T-helper 2 cell treated with Interferon-gamma antibody and Interleukin-4, amounts not matched to agents 100 ng/mL and 5 ng/mL, for 36 hours (primary cell): Measurements from ENCODE around the gene IFNL3. TPM values are rescaled to one million over a fixed set of nuclear protein-coding genes. Genes with fewer than 3 reads are reported as not detected.
"Not testable (repeated sequence)": the region's sequence is repeated elsewhere in the genome, so short reads cannot be mapped to it uniquely, and the experiment has no call there.

Source experiments
- intact Hi-C: fragments of 100-400 bp; cut with micrococcal nuclease; formaldehyde crosslinking; loops from one replicate; pipeline ENCODE4 v1.15.1; 2023
- total RNA-seq: library from RNA; stranded (reverse); gene quantifications from 2 replicates; pipeline ENCODE4 v1.2.3, GENCODE V29; 2022

Gene IFNL3
- total RNA-seq, 1 donor from 2014 or later: not detected

DNA sequence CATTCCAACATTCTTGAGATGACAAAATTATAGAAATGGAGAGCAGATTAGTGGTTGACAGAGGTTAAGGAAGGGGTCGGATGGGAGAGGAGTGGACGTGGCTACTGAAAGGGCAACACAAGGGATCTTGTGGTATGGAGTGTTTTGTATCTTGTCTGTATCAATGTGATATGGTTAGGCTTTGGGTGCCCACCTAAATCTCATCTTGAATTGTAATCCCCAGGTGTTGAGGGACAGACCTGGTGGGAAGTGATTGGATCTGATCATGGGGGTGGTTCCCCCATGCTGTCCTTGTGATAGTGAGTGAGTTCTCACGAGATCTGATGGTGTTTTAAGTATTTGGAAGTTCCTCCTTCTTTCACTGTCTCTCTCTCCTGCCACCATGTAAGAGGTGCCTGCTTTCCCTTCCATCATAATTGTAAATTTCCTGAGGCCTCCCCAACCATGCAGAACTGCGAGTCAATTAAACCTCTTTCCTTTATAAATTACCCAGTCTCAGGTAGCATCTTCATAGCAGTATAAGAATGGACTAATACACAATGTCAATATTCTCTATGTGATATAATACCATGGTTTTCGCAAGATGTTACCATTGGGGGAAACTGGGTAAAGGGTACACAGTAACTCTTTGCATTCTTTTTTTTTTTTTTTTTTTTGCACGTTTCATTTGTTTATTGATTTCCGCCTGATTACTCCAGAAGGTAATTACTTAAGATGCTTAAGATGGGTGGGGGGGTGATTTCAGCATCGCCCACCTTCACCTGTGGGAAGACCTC is 8.8 kb upstream of the IFNL3 start:
- intact Hi-C loops: no loop called here

DNA sequence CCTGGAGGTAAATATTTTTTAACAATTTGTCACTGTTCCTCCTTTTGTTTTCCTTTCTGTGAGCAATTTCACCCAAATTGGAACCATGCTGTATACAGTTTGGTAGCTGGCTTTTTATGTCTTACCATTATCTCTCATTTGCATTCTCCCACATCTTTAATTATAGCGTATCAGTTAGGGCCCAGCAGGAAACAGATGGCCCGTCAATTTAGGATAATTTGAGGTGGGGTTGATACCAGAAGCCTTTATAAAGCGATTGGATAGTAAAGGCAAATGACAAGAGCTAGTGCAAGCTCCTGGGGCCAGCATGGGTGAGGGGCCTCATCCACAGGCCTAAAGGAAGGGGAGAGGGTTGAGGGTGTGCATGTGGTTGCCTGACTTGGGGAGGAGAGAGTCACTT is 7.7 kb upstream of the IFNL3 start:
- intact Hi-C loops: no loop called here

DNA sequence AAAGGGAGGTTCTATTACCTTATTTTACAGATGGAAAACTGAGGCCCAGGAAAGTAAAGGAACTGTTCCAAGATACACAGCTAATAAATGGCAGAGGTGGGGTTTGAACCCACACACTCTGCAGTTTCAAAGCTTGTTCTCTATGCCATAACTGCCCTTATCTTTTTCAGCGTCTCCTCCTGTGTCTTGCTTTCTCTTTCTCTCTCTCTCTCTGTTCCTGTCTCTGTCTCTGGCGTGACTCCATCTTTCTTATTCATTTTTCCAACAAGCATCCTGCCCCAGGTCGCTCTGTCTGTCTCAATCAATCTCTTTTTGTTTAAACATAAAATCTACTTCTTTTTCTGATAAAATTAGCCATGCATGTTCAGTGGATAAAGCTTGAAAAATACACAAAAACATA is 7.0 kb upstream of the IFNL3 start:
- intact Hi-C loops: no loop called here

GRCh38 chr19:39251081-39251480 is 6.3 kb upstream of the IFNL3 start:
- intact Hi-C loops: no loop called here

- intact Hi-C loops: no loop called here
These were observed 4.0 kb upstream of the IFNL3 start, which contains the start of gene IFNL4 for GRCh38 chr19:39248806-39249205. TSS of gene IFNL4 (minus strand) at chr19:39248856.

GRCh38 chr19:39247701-39248664 is 3.2 kb upstream of the IFNL3 start:
- intact Hi-C loops: no loop called here

- intact Hi-C loops: no loop called here
These were observed 2.3 kb upstream of the IFNL3 start for GRCh38 chr19:39246951-39247669.

GRCh38 chr19:39245166-39245565 is 360 bp upstream of the IFNL3 start:
- intact Hi-C loops: not testable (repeated sequence)

GRCh38 chr19:39243741-39244140 is 1.1 kb downstream of the IFNL3 start:
- intact Hi-C loops: not testable (repeated sequence)

GRCh38 chr19:39240421-39240820 is 4.4 kb downstream of the IFNL3 start:
- intact Hi-C loops: no loop called here

GRCh38 chr19:39238944-39239343 is 5.9 kb downstream of the IFNL3 start:
- intact Hi-C loops: no loop called here

GRCh38 chr19:39238209-39238608 is 6.6 kb downstream of the IFNL3 start:
- intact Hi-C loops: no loop called here

- intact Hi-C loops: no loop called here
These were observed 7.3 kb downstream of the IFNL3 start for GRCh38 chr19:39237200-39238184.

DNA sequence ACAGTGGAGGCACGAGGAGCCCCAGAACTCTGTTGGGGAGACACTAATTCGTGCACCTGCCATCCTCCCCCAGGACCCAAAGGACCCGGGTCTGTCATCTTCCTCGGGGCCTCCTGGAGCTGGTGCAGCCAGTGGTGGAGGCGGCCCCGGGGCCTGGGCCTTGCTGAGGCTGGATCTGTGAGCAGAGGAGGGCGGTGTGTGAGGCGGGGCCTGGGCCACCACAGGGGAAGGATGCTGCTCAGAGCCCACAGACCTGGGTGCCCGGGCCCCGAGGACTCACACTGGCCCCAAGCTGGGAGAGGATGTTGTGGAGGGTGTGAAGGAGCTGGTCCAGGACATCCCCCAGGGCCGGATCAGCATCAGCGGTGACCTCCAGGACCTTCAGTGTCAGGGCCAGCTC is 8.3 kb downstream of the IFNL3 start:
- intact Hi-C loops: no loop called here

DNA sequence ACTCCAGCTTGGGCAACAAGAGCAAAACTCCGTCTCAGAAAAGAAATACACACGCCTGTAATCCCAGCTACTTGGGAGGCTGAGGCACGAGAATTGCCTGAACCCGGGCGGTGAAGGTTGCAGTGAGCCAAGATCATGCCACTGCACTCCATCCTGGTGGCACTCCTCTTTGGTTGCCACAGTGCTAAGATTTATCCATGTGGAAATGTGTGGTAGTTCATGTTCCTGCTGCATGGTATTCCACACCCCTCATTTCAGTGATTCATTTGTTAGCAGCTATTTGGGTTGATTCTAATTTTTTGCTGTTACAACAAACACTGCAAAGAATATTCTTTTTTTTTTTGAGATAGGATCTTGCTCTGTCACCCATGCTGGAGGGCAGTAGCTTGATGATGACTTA is 12.1 kb downstream of the IFNL3 start:
- intact Hi-C loops: no loop called here

- intact Hi-C loops: no loop called here
These were observed 14.6 kb downstream of the IFNL3 start for GRCh38 chr19:39230096-39230764.

DNA sequence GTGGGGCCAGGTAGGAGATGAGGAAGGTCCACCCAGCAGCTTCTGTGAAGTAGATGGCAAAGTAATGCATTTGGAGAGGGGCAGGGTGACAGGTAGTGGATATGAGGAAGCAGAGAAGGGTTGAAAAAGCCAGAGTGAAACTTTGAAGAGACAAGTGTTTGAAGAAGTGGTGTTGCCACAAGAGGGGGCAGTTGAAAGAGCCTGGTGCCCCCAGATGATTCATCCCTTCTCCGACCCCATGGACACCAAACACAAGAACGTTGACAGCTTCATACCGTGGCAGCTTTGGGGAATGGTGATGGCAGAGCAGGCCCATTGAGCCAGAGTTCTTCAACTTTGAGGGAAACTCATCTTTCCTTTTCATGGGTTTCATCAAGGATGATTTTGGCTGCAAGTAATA is 19.9 kb downstream of the IFNL3 start:
- intact Hi-C loops: no loop called here

- intact Hi-C loops: no loop called here
These were observed 21.0 kb downstream of the IFNL3 start for GRCh38 chr19:39223703-39224279.

GRCh38 chr19:39219108-39219507 is 25.7 kb downstream of the IFNL3 start:
- intact Hi-C loops: not testable (repeated sequence)
